OCI-LY7 (cell line): ENCODE measurements around the gene LHFPL6. TPM values are rescaled to one million over a fixed set of nuclear protein-coding genes. Genes with fewer than 3 reads are reported as not detected.

Source experiments
- BruUV-seq: library from RNA; stranded (reverse); fragments of 400-500 nt; replicated peaks from 2 replicates; lab custom pipeline; 2021; lab: Mats Ljungman, UMichigan
- CTCF ChIA-PET: fragments of 300-600 bp; sonication (Branson Sonifier 250); formaldehyde crosslinking; loops from one replicate; lab custom pipeline; 2022; ENCODE audit warnings: antibody characterized with exemption; ENCODE audit not compliant: unreplicated experiment; lab: Charles Lee
- POLR2A ChIA-PET: fragments of 300-600 bp; sonication (Branson Sonifier 250); formaldehyde crosslinking; loops from one replicate; lab custom pipeline; 2022; ENCODE audit warnings: antibody characterized with exemption; lab: Charles Lee
- DNase-seq: peaks from one replicate; pipeline ENCODE4 v3.0.0-alpha.2; 2015; ENCODE audit warnings: low spot score
- H2AFZ ChIP-seq: fragments of 200-600 bp; sonication (generic), shearing (Covaris generic); 2 replicates; pipeline ENCODE4 v1.6.1; 2014; ENCODE audit warnings: mild to moderate bottlenecking, antibody characterized with exemption, low read length, moderate library complexity
- H3K27ac ChIP-seq: fragments of 200-600 bp; sonication (generic); 2 replicates; pipeline ENCODE4 v1.5.1; 2014; ENCODE audit warnings: mixed run types, low read depth, mild to moderate bottlenecking, moderate library complexity, low read length, inconsistent platforms; ENCODE audit not compliant: poor library complexity, severe bottlenecking
- H3K36me3 ChIP-seq: fragments of 200-600 bp; sonication (generic); 2 replicates; pipeline ENCODE4 v1.6.1; 2014; ENCODE audit warnings: mild to moderate bottlenecking, antibody characterized with exemption, low read length, moderate library complexity, mixed read lengths; ENCODE audit not compliant: insufficient read depth
- H3K4me1 ChIP-seq: fragments of 200-600 bp; sonication (generic); 2 replicates; pipeline ENCODE4 v1.5.1; 2014; ENCODE audit warnings: mild to moderate bottlenecking, low read length; ENCODE audit not compliant: insufficient read depth, poor library complexity, severe bottlenecking
- H3K4me2 ChIP-seq: fragments of 200-600 bp; sonication (generic); 2 replicates; pipeline ENCODE4 v1.6.1; 2014; ENCODE audit warnings: mild to moderate bottlenecking, low read length
- H3K4me3 ChIP-seq: fragments of 200-600 bp; sonication (generic); 2 replicates; pipeline ENCODE4 v1.5.1; 2014; ENCODE audit warnings: mild to moderate bottlenecking, low read depth, low read length; ENCODE audit not compliant: poor library complexity, severe bottlenecking
- H3K79me2 ChIP-seq: fragments of 200-600 bp; sonication (generic); 2 replicates; pipeline ENCODE4 v1.6.1; 2016; ENCODE audit warnings: low read depth, mild to moderate bottlenecking, low read length, moderate library complexity, mixed read lengths; ENCODE audit not compliant: insufficient read depth
- H3K9me2 ChIP-seq: fragments of 200-600 bp; sonication (generic); 2 replicates; pipeline ENCODE4 v1.6.1; 2016; ENCODE audit warnings: mild to moderate bottlenecking, low read length, mixed read lengths; ENCODE audit not compliant: insufficient read depth
- H3K9me3 ChIP-seq: fragments of 200-600 bp; sonication (generic); 2 replicates; pipeline ENCODE4 v1.6.1; 2014; ENCODE audit warnings: mild to moderate bottlenecking, mixed run types, low read length, mixed read lengths
- H4K20me1 ChIP-seq: fragments of 200-600 bp; sonication (generic); 2 replicates; pipeline ENCODE4 v1.6.1; 2014; ENCODE audit warnings: mild to moderate bottlenecking, antibody characterized with exemption, low read length, moderate library complexity, mixed read lengths; ENCODE audit not compliant: insufficient read depth
- EZH2phosphoT487 ChIP-seq: fragments of 200-600 bp; sonication (generic); IDR thresholded peaks from 2 replicates; pipeline ENCODE4 v1.6.1; 2018; ENCODE audit warnings: low read depth, borderline replicate concordance, mild to moderate bottlenecking, mixed run types, antibody characterized with exemption, low read length, moderate library complexity, mixed read lengths
- intact Hi-C: fragments of 100-400 bp; cut with micrococcal nuclease; formaldehyde crosslinking; loops from one replicate; pipeline ENCODE4 v1.10.0; 2022; ENCODE audit not compliant: unreplicated experiment
- total RNA-seq, 2 experiments: library from RNA; depleted of rRNA in 1 of 2; stranded (reverse); fragments of >200 nt in 1 of 2; shearing (Covaris generic) in 1 of 2; gene quantifications; 2 replicates each; pipeline ENCODE4 v1.2.3, GENCODE V29; 2014 to 2022
- TF ChIP-seq, protein P1 (sequence below): fragments of 200-600 bp; sonication (generic); conservative IDR thresholded peaks from 2 replicates; pipeline ENCODE4 v1.5.1; 2014; ENCODE audit warnings: mild to moderate bottlenecking, antibody characterized with exemption, low read length, moderate library complexity, mixed read lengths

LHFPL6 gene
- total RNA-seq, 2 experiments from 2014 or later = 15.1 to 27.7 TPM

DNA sequence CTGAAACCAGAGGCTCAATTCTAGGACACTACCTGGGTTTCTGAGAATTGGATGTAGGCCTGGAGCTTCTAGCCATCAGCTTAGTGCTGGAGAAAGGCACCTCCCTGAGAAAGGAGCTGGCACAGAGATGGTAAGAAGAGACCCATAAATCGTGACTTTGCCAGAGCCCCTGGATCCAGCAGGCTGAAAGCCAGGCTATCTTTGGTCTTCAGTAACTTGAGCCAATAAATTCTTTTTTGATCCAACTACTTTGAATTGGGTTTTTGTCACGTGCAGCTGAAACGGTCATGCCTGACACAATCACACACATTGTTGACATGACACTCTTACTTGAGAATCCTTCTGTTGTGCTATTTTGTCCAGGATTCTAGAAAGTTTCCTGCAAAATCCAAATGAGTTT is 103.4 kb downstream of the LHFPL6 start:
- Histone ChIP-seq H3K27ac (no peak overlapping the region), H2AFZ (no peak overlapping the region), H3K4me1 (peaks cover 9% of the 10 kb centered on the region), H4K20me1 (no peaks in the 10 kb centered on the region), H3K9me3 (no peaks in the 10 kb centered on the region), H3K36me3 (no peaks in the 10 kb centered on the region), H3K79me2 (no peaks in the 10 kb centered on the region), H3K4me3 (no peak overlapping the region), H3K9me2 (no peaks in the 10 kb centered on the region), H3K4me2 (no peak overlapping the region)
- TF ChIP-seq, protein P1, sequence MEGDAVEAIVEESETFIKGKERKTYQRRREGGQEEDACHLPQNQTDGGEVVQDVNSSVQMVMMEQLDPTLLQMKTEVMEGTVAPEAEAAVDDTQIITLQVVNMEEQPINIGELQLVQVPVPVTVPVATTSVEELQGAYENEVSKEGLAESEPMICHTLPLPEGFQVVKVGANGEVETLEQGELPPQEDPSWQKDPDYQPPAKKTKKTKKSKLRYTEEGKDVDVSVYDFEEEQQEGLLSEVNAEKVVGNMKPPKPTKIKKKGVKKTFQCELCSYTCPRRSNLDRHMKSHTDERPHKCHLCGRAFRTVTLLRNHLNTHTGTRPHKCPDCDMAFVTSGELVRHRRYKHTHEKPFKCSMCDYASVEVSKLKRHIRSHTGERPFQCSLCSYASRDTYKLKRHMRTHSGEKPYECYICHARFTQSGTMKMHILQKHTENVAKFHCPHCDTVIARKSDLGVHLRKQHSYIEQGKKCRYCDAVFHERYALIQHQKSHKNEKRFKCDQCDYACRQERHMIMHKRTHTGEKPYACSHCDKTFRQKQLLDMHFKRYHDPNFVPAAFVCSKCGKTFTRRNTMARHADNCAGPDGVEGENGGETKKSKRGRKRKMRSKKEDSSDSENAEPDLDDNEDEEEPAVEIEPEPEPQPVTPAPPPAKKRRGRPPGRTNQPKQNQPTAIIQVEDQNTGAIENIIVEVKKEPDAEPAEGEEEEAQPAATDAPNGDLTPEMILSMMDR = no peak
- no peak for TF ChIP-seq EZH2phosphoT487
- POLR2A ChIA-PET = interaction anchor here (0.5 kb wide), 1 partner anchor 118 kb away, joined by 4 read pairs; no protein-coding TSS in a partner anchor
- DNase-seq = no peak
- CTCF ChIA-PET = no interaction called here
- no TSS peak for BruUV-seq
- intact Hi-C loops = loop anchor here (5.0 kb wide), 1 partner anchor 103 kb away; the partner anchor contains the start of gene LHFPL6

DNA sequence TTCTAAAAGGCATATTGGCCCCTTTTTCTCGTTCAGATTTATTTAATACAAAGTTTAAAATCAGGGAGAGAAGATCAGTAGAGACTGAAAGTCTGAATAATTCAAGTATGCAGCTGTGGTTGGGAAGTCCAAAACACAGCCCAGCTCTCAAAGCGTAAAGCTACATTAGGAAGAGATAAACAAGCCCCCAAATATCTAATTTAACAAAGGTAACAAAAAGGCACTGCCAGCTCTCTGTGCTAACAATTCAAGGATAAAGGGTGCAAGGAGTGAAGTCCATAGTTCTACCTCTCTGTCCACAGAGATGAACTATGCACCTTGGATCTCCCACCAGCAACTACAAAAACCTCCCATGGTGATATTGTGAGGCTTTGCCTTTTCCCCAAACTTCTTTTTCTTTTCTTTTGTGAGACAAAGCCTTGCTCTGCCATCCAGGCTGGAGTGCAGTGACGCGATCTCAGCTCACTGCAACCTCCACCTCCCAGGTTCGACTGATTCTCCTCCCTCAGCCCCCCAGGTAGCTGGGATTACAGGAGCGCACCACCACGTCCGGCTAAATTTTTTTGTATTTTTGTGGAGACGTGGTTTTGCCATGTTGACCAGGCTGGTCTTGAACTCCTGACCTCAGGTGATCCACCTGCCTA is 104.4 kb downstream of the LHFPL6 start:
- ChIA-PET CTCF (no interaction called here), POLR2A (interaction anchor here (0.6 to 1.1 kb wide), 2 partner anchors 17 to 49 kb away, joined by 3 read pairs; no protein-coding TSS in a partner anchor)
- Histone ChIP-seq H3K4me3 (no peak overlapping the region), H3K79me2 (no peaks in the 10 kb centered on the region), H3K9me2 (no peaks in the 10 kb centered on the region), H3K4me2 (no peak overlapping the region), H3K4me1 (peaks cover 9% of the 10 kb centered on the region), H3K36me3 (no peaks in the 10 kb centered on the region), H2AFZ (no peak overlapping the region), H3K27ac (no peak overlapping the region), H3K9me3 (no peaks in the 10 kb centered on the region), H4K20me1 (no peaks in the 10 kb centered on the region)
- TF ChIP-seq, protein P1 = no peak
- TF ChIP-seq EZH2phosphoT487 = no peak
- no TSS peak for BruUV-seq
- intact Hi-C loops = loop anchor here (5.0 kb wide), 1 partner anchor 104 kb away; the partner anchor contains the start of gene LHFPL6
- DNase-seq = no peak

DNA sequence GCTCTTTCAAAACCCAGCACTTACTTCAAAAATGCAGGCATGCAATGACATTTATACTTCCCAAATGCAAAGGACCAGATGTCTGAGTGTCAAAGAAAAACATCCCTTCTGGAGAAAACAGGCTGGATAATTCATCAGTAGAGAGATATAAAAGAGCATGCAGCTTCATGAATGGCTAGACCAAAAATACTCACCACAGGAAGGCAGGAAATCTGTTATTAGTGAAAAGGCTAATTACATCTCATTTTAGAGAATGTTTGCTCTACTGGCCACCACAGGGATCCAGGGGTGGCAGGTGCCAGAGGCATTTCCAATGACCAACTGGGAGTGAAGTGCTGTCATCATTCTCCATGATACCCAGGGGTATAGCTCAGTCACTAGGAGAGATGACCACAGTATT is 106.5 kb downstream of the LHFPL6 start:
- Histone ChIP-seq H3K4me3 (no peak overlapping the region), H3K9me3 (no peaks in the 10 kb centered on the region), H3K79me2 (no peaks in the 10 kb centered on the region), H3K4me2 (no peak overlapping the region), H3K4me1 (peaks cover 9% of the 10 kb centered on the region), H3K9me2 (no peaks in the 10 kb centered on the region), H2AFZ (no peak overlapping the region), H3K36me3 (no peaks in the 10 kb centered on the region), H4K20me1 (no peaks in the 10 kb centered on the region), H3K27ac (no peak overlapping the region)
- intact Hi-C loops = loop anchor here (5.0 kb wide), 1 partner anchor 106 kb away; the partner anchor contains the start of gene LHFPL6
- DNase-seq = no peak
- POLR2A ChIA-PET = interaction anchor here (0.6 to 1.8 kb wide), 3 partner anchors 10 to 89 kb away, joined by 3 to 4 read pairs (median 4); no protein-coding TSS in a partner anchor
- TF ChIP-seq, protein P1 = no peak
- no peak for TF ChIP-seq EZH2phosphoT487
- BruUV-seq = no TSS peak
- CTCF ChIA-PET = no interaction called here
